GM18519 (cell line): ENCODE measurements around the gene OR1J2.

Experiments used
- ATAC-seq: cut with Tn5 transposase; IDR thresholded peaks from one replicate; pipeline ENCODE4 v1.9.1; 2021; ENCODE audit warnings: mild to moderate bottlenecking, moderate library complexity; ENCODE audit not compliant: unreplicated experiment, low FRiP score

The OR1J2 gene

GRCh38 chr9:122538757-122539156 lies 28.2 kb downstream of the OR1J2 start:
- ATAC-seq = no peak

- ATAC-seq = no peak
These were observed 35.6 kb downstream of the OR1J2 start for GRCh38 chr9:122546196-122546595.

DNA sequence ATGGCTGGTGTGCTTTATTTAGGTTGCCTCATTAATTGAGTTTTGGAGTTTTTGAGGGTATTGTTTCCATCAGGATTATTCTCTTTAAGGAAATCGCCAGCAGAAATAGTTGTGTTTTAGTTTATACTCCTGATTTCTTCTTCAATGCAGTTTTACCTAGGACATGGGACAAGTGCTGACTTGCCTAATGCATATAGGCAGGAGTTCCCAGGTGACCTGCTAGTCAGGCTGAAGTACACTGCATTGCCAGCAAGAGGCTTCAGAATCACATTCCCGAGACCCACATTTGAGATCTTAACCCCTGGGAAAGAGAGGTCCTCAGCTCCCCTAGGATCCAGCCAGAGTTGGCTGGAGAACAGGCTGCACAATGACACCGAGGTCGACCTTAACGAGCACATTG lies 40.8 kb downstream of the OR1J2 start:
- no peak for ATAC-seq

DNA sequence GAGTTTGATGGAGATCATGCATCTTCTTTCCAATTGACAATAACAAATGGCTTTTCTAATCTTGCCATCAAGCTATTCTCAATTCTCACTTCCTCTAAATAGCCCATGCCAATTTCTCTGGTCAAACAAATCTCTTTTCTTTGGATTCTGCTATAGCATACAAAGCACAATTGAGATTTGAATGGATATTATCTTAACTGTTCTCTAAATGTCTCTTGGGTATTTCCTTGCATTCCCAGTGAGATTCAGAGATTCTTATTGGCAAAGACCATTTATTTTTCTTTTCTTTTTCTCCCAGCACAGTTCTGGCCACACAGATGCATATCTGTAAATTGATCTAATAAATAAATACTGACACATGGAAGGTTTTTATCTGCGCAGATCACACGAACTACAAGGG lies 42.2 kb downstream of the OR1J2 start, which contains the start of gene OR1N2:
Gene OR1N2 (plus strand): TSS at position 301 of the 400 bp plus-strand sequence. CDS start 100 bp downstream, outside the sequence.
- no peak for ATAC-seq
